GM12865 (cell line): ENCODE results near the gene ZNF213.

Source experiments
- DNase-seq: peaks from one replicate; pipeline ENCODE4 v3.0.0; 2010; ENCODE audit warnings: low read depth
- H3K4me3 ChIP-seq: 2 replicates; pipeline ENCODE4 v1.5.1; 2011; ENCODE audit warnings: mild to moderate bottlenecking, low read depth, low read length, control low read depth
- CTCF ChIP-seq: IDR thresholded peaks from 2 replicates; pipeline ENCODE4 v1.5.1; 2011; ENCODE audit warnings: low read length, control low read depth, low read depth, inconsistent platforms; ENCODE audit not compliant: insufficient read depth; ENCODE audit errors: missing control alignments

The ZNF213 gene

GRCh38 chr16:3096362-3096761, 38.5 kb upstream of the ZNF213 start:
- TF ChIP-seq CTCF, result no peak
- H3K4me3 ChIP-seq, result no peak overlapping the region
- no peak for DNase-seq

GRCh38 chr16:3097266-3097665, 37.6 kb upstream of the ZNF213 start:
- no peak for DNase-seq
- TF ChIP-seq CTCF, result no peak
- no peak overlapping the region for H3K4me3 ChIP-seq

GRCh38 chr16:3098459-3099394, 36.1 kb upstream of the ZNF213 start, which contains the start of gene ZSCAN10:
TSS of gene ZSCAN10 (minus strand) at chr16:3099294. CDS start at chr16:3092937, 6,357 bp downstream.
- peak within 1 kb of the TSS; percentile 28 for H3K4me3 ChIP-seq
- no peak for DNase-seq
- no peak for TF ChIP-seq CTCF

- TF ChIP-seq CTCF, result no peak
- DNase-seq, result no peak
- H3K4me3 ChIP-seq, result no peak overlapping the region
Observed at GRCh38 chr16:3099395-3099731, 35.5 kb upstream of the ZNF213 start.

GRCh38 chr16:3099732-3100499, 34.9 kb upstream of the ZNF213 start:
- no peak for TF ChIP-seq CTCF
- H3K4me3 ChIP-seq, result peak overlapping the region; percentile 28
- peak; percentile 96 for DNase-seq

- peak; percentile 60 for TF ChIP-seq CTCF
- DNase-seq, result peak; percentile 53
- no peak overlapping the region for H3K4me3 ChIP-seq
Observed at GRCh38 chr16:3101018-3101840, 33.6 kb upstream of the ZNF213 start.
